ENCODE data around the gene CCNYL1.
"Not testable (repeated sequence)": the region's sequence is repeated elsewhere in the genome, so short reads cannot be mapped to it uniquely, and the experiment has no call there.

CCNYL1 gene

GRCh38 chr2:207716056-207716455 lies 4.6 kb downstream of the CCNYL1 start:
- TF ChIP-seq CTCF (conservative IDR thresholded peaks at IDR 0.05; ENCODE audit: control insufficient read depth, insufficient read depth, low read depth, low read length) = no peak
- DNase-seq (ENCODE audit: low read depth) = no peak
- H3K4me3 ChIP-seq (ENCODE audit: control insufficient read depth, low read depth, low read length) = no peak overlapping the region

DNA sequence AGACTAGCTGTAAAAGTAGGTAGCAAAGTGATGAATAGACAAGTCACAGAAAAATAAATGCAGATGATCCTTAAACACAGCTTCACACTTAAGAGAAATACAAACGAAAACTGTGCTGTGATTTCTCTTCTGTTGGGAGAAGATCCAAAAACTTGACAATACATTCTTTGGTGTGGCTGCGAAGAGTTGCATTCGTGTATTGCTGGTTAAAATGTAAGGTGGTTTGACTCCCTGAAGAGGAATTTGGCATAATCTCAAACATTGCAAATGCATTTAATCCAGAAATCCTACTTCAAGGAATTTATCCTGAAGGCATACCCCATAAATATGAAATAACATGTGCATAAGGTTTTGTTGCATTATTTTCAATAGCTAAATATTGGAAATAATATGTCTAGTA lies 7.1 kb downstream of the CCNYL1 start:
- H3K4me3 ChIP-seq (ENCODE audit: control insufficient read depth, low read depth, low read length) = no peak overlapping the region
- no peak for DNase-seq (ENCODE audit: low read depth)
- no peak for TF ChIP-seq CTCF (conservative IDR thresholded peaks at IDR 0.05; ENCODE audit: control insufficient read depth, insufficient read depth, low read depth, low read length)

DNA sequence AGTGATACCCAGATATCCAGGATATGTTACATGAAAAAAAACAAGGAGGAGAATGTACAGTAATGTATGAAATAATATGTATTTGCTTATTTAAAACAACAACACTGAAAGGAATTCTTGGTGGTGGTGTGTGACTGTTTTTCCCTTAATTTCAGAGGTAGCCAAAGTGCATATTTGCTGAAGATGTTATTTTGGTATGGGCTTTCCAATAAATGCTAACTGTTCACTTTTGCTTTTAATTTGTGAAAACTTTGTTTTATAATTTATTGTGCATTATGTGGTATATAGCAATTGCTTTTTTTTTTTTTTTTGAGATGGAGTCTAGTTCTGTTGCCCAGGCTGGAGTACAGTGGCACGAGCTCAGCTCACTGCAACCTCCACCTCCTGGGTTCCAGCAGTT lies 7.6 kb downstream of the CCNYL1 start:
- no peak for TF ChIP-seq CTCF (conservative IDR thresholded peaks at IDR 0.05; ENCODE audit: control insufficient read depth, insufficient read depth, low read depth, low read length)
- no peak overlapping the region for H3K4me3 ChIP-seq (ENCODE audit: control insufficient read depth, low read depth, low read length)
- DNase-seq (ENCODE audit: low read depth) = no peak

GRCh38 chr2:207719655-207720054 lies 8.2 kb downstream of the CCNYL1 start:
- not testable (repeated sequence) for DNase-seq (ENCODE audit: low read depth); H3K4me3 ChIP-seq (ENCODE audit: control insufficient read depth, low read depth, low read length)

GRCh38 chr2:207720517-207721187 lies 9.2 kb downstream of the CCNYL1 start:
- TF ChIP-seq CTCF (conservative IDR thresholded peaks at IDR 0.05; ENCODE audit: control insufficient read depth, insufficient read depth, low read depth, low read length) = no peak
- H3K4me3 ChIP-seq (ENCODE audit: control insufficient read depth, low read depth, low read length) = no peak overlapping the region
- DNase-seq (ENCODE audit: low read depth) = no peak

DNA sequence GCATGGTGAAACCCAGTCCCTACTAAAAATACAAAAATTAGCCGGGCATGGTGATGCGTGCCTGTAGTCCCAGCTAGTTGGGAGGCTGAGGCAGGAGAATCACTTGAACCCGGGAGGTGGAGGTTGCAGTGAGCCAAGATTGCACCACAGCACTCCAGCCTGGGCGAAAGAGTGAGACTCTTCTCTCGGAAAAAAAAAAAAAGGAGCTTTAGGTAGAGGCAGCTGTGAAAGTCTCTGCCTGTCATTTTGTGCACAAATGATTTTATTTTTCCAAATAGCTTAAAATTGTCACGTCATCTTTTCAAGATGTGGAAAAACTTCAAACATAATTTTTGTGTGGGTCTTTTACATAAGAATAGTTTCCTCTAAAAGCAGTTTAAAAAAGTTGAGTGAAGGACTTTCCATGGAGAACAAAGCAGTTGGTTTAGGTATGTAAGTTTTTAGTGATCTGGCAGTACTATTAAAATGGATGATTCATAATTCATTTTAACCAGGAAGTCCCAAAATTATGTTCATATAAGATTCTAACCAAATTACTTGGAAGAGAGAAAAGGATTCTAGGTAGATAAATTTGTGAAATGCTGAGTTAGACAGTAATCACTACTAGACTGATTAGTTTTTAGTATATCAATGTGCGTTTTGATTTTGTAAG lies 11.5 kb downstream of the CCNYL1 start:
- no peak for TF ChIP-seq CTCF (conservative IDR thresholded peaks at IDR 0.05; ENCODE audit: control insufficient read depth, insufficient read depth, low read depth, low read length)
- no peak overlapping the region for H3K4me3 ChIP-seq (ENCODE audit: control insufficient read depth, low read depth, low read length)
- no peak for DNase-seq (ENCODE audit: low read depth)

- H3K4me3 ChIP-seq (ENCODE audit: control insufficient read depth, low read depth, low read length); DNase-seq (ENCODE audit: low read depth): not testable (repeated sequence)
These were observed 12.0 kb downstream of the CCNYL1 start for GRCh38 chr2:207723425-207723787.

DNA sequence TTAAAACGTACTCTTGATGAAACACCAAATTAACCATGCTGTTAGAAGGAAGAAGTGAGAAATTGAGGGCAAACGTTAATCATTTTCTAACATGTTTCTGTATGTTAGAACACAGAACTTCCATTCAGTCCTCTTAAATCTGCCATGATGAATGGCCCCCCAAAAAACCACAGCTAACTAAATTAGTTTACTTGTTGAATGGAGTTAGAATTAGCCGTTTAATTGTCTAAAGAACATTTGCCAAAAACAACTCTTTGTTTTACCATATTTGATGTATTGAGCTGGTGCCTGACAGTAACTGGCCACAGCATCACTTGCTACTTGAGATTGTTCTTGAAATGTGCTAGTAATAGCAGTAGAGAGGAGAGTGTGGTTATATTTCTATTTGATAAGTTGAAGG lies 12.7 kb downstream of the CCNYL1 start:
- DNase-seq (ENCODE audit: low read depth) = peak; percentile 20
- no peak for TF ChIP-seq CTCF (conservative IDR thresholded peaks at IDR 0.05; ENCODE audit: control insufficient read depth, insufficient read depth, low read depth, low read length)
- no peak overlapping the region for H3K4me3 ChIP-seq (ENCODE audit: control insufficient read depth, low read depth, low read length)
